ENCODE results near the gene GALNT2.

GRCh38 chr1:230207598-230207997 lies 140.6 kb downstream of the GALNT2 start:
- TF ChIP-seq CTCF (IDR thresholded peaks at IDR 0.05) (no peak), ZFX (IDR thresholded peaks at IDR 0.05; ENCODE audit: borderline replicate concordance) (no peak)
